Stimulated activated CD8-positive, alpha-beta memory T cell treated with anti-CD3 and anti-CD28 coated beads, Interleukin-12 subunit alpha, Interleukin-12 subunit beta, amount 100 ng/mL, for 4 hours (primary cell): ENCODE measurements around the gene PRPF8.
A peak's percentile ranks its signal among the peaks of the same experiment; 100 is the strongest.
"Not testable (repeated sequence)": the region's sequence is repeated elsewhere in the genome, so short reads cannot be mapped to it uniquely, and the experiment has no call there.

ENCODE experiments used
- DNase-seq: peaks from one replicate; pipeline ENCODE4 v3.0.0-alpha.2; 2020; ENCODE audit warnings: low read depth

PRPF8 gene

GRCh38 chr17:1716076-1716911 lies 31.6 kb upstream of the PRPF8 start:
- DNase-seq: peak; percentile 100

GRCh38 chr17:1715803-1716075 lies 31.1 kb upstream of the PRPF8 start:
- DNase-seq: no peak

- no peak for DNase-seq
These were observed 30.5 kb upstream of the PRPF8 start for GRCh38 chr17:1714980-1715802.

GRCh38 chr17:1714427-1714979 lies 29.8 kb upstream of the PRPF8 start:
- no peak for DNase-seq

- DNase-seq: no peak
These were observed 29.3 kb upstream of the PRPF8 start for GRCh38 chr17:1713878-1714426.

- DNase-seq: no peak
These were observed 28.7 kb upstream of the PRPF8 start for GRCh38 chr17:1713160-1713877.

GRCh38 chr17:1712271-1712670 lies 27.6 kb upstream of the PRPF8 start:
- no peak for DNase-seq

- no peak for DNase-seq
These were observed 27.1 kb upstream of the PRPF8 start for GRCh38 chr17:1711804-1712203.

- no peak for DNase-seq
These were observed 26.3 kb upstream of the PRPF8 start for GRCh38 chr17:1710807-1711553.

- no peak for DNase-seq
These were observed 25.5 kb upstream of the PRPF8 start, which contains the start of gene TLCD2 for GRCh38 chr17:1709971-1710806. Gene TLCD2 (minus strand): TSS chr17:1710377. CDS start chr17:1710242, 135 bp downstream.

GRCh38 chr17:1709403-1709951 lies 24.8 kb upstream of the PRPF8 start:
- DNase-seq: no peak

- not testable (repeated sequence) for DNase-seq
These were observed 24.2 kb upstream of the PRPF8 start for GRCh38 chr17:1708791-1709346.

GRCh38 chr17:1707107-1707506 lies 22.4 kb upstream of the PRPF8 start:
- DNase-seq: no peak

GRCh38 chr17:1705004-1705403 lies 20.3 kb upstream of the PRPF8 start:
- no peak for DNase-seq

GRCh38 chr17:1703063-1703462 lies 18.4 kb upstream of the PRPF8 start:
- no peak for DNase-seq

- DNase-seq: not testable (repeated sequence)
These were observed 15.2 kb upstream of the PRPF8 start for GRCh38 chr17:1699891-1700290.

GRCh38 chr17:1697681-1698080 lies 13.0 kb upstream of the PRPF8 start:
- no peak for DNase-seq

GRCh38 chr17:1695365-1695764 lies 10.7 kb upstream of the PRPF8 start:
- DNase-seq: no peak

- no peak for DNase-seq
These were observed 8.7 kb upstream of the PRPF8 start for GRCh38 chr17:1693339-1693738.
